DND-41 (cell line): Measurements from ENCODE around the gene ACTR6.

ENCODE experiments used
- ATAC-seq: fragments of 200-7000 bp; cut with Tn5 transposase; 3 replicates; pipeline ENCODE4 v1.9.1; 2021; ENCODE audit warnings: low read depth; ENCODE audit not compliant: insufficient read depth
- DNase-seq: peaks from one replicate; pipeline ENCODE4 v3.0.0-alpha.2; 2020
- H2AFZ ChIP-seq: 2 replicates; pipeline ENCODE4 v1.6.0; 2012; ENCODE audit warnings: low read depth, low read length
- H3K27ac ChIP-seq: 2 replicates; pipeline ENCODE4 v1.5.1; 2012; ENCODE audit warnings: low read length, inconsistent platforms
- H3K27me3 ChIP-seq: fragments of 200-600 bp; sonication (generic); 2 replicates; pipeline ENCODE4 v1.6.0; 2012; ENCODE audit warnings: low read length, mild to moderate bottlenecking, inconsistent platforms; ENCODE audit not compliant: insufficient read depth, poor library complexity
- H3K36me3 ChIP-seq: 2 replicates; pipeline ENCODE4 v1.5.1; 2012; ENCODE audit warnings: low read length, inconsistent platforms; ENCODE audit not compliant: insufficient read depth
- H3K4me1 ChIP-seq: 2 replicates; pipeline ENCODE4 v1.5.1; 2012; ENCODE audit warnings: mild to moderate bottlenecking, low read length; ENCODE audit not compliant: insufficient read depth
- H3K4me2 ChIP-seq: 2 replicates; pipeline ENCODE4 v1.6.0; 2012; ENCODE audit warnings: mild to moderate bottlenecking, moderate library complexity, low read length, inconsistent platforms; ENCODE audit not compliant: insufficient read depth
- H3K4me3 ChIP-seq, 2 experiments: fragments of 200-600 bp in 1 of 2; shearing (Covaris generic) in 1 of 2; 2 replicates each; pipeline ENCODE4 v1.5.1; 2012 to 2016; ENCODE audit warnings: inconsistent platforms in 2 of 2, low read length in 2 of 2, mild to moderate bottlenecking in 2 of 2, low read depth in 1 of 2, moderate library complexity in 1 of 2
- H3K79me2 ChIP-seq: 2 replicates; pipeline ENCODE4 v1.6.0; 2012; ENCODE audit warnings: low read length, inconsistent platforms; ENCODE audit not compliant: insufficient read depth
- H3K9ac ChIP-seq: 2 replicates; pipeline ENCODE4 v1.6.0; 2012; ENCODE audit warnings: low read depth, mild to moderate bottlenecking, inconsistent platforms, low read length, moderate library complexity
- H3K9me3 ChIP-seq: 2 replicates; pipeline ENCODE4 v1.5.1; 2012; ENCODE audit warnings: low read length, moderate library complexity, mild to moderate bottlenecking, inconsistent platforms; ENCODE audit not compliant: insufficient read depth, severe bottlenecking
- H4K20me1 ChIP-seq: 2 replicates; pipeline ENCODE4 v1.6.0; 2012; ENCODE audit warnings: low read length; ENCODE audit not compliant: insufficient read depth
- CTCF ChIP-seq: IDR thresholded peaks from 2 replicates; pipeline ENCODE4 v1.5.1; 2012; ENCODE audit warnings: borderline replicate concordance, low read length, moderate library complexity, mild to moderate bottlenecking; ENCODE audit not compliant: poor library complexity, severe bottlenecking; ENCODE audit errors: extremely low read depth
- EZH2 ChIP-seq: IDR thresholded peaks from 3 replicates; pipeline ENCODE4 v1.6.1; 2012; ENCODE audit warnings: borderline replicate concordance, low read depth, mild to moderate bottlenecking, moderate library complexity, low read length, inconsistent platforms; ENCODE audit not compliant: severe bottlenecking

The ACTR6 gene

GRCh38 chr12:100251917-100252316, 51.3 kb downstream of the ACTR6 start:
- Histone ChIP-seq H2AFZ (no peak overlapping the region), H3K4me3 (no peak overlapping the region), H3K36me3 (no peaks in the 10 kb centered on the region), H3K27ac (no peak overlapping the region), H3K79me2 (no peaks in the 10 kb centered on the region), H3K27me3 (no peaks in the 10 kb centered on the region), H4K20me1 (no peaks in the 10 kb centered on the region), H3K4me1 (no peaks in the 10 kb centered on the region), H3K4me2 (no peak overlapping the region), H3K9me3 (no peaks in the 10 kb centered on the region), H3K9ac (no peak overlapping the region)
- ATAC-seq = no peak
- DNase-seq = no peak
- TF ChIP-seq EZH2 = no peak
- no peak for TF ChIP-seq CTCF

- no peaks in the 10 kb centered on the region for H3K27me3 ChIP-seq
- H3K4me3 ChIP-seq = no peak overlapping the region
- no peak overlapping the region for H3K4me2 ChIP-seq
- H3K4me1 ChIP-seq = no peaks in the 10 kb centered on the region
- DNase-seq (no peak), ATAC-seq (no peak)
- H3K9me3 ChIP-seq = no peaks in the 10 kb centered on the region
- TF ChIP-seq EZH2 (no peak), CTCF (no peak)
- H4K20me1 ChIP-seq = no peaks in the 10 kb centered on the region
- no peaks in the 10 kb centered on the region for H3K79me2 ChIP-seq
- H2AFZ ChIP-seq = no peak overlapping the region
- no peak overlapping the region for H3K9ac ChIP-seq
- H3K36me3 ChIP-seq = no peaks in the 10 kb centered on the region
- no peak overlapping the region for H3K27ac ChIP-seq
These were observed 52.8 kb downstream of the ACTR6 start for GRCh38 chr12:100253437-100253836.

- Histone ChIP-seq H3K27me3 (no peaks in the 10 kb centered on the region), H3K9ac (no peak overlapping the region), H3K79me2 (no peaks in the 10 kb centered on the region), H3K4me2 (no peak overlapping the region), H3K4me1 (no peaks in the 10 kb centered on the region), H2AFZ (no peak overlapping the region), H3K9me3 (no peaks in the 10 kb centered on the region), H4K20me1 (no peaks in the 10 kb centered on the region), H3K4me3 (no peak overlapping the region), H3K27ac (no peak overlapping the region), H3K36me3 (no peaks in the 10 kb centered on the region)
- DNase-seq = no peak
- no peak for ATAC-seq
- TF ChIP-seq EZH2 (no peak), CTCF (no peak)
These were observed 54.3 kb downstream of the ACTR6 start for GRCh38 chr12:100254876-100255275.

DNA sequence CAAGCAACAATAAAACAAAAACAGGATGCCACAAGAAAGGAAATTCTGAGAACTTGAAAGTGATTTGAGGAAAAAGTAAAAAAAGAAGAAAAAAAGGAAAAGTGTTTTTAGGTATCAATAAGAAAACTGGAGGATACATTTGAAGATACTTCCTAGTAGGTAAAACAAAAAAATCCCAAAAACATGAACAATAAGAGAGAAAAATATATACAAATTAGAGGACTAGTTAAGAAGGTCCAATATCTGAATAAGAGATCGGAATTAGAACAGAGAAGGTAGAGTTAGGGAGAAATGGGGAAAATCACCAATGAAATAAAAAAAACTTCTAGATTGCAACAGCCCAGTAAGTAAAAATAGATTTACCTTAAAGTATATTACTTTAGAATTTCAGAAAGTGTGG, 57.5 kb downstream of the ACTR6 start:
- Histone ChIP-seq H3K9me3 (no peaks in the 10 kb centered on the region), H3K79me2 (no peaks in the 10 kb centered on the region), H3K4me1 (no peaks in the 10 kb centered on the region), H2AFZ (no peak overlapping the region), H3K27ac (no peak overlapping the region), H3K27me3 (no peaks in the 10 kb centered on the region), H3K4me3 (no peak overlapping the region), H3K9ac (no peak overlapping the region), H3K4me2 (no peak overlapping the region), H3K36me3 (no peaks in the 10 kb centered on the region), H4K20me1 (no peaks in the 10 kb centered on the region)
- ATAC-seq (no peak), DNase-seq (no peak)
- TF ChIP-seq EZH2 (no peak), CTCF (no peak)
